Measurements from ENCODE around the gene TRIO. TPM values are rescaled to one million over a fixed set of nuclear protein-coding genes. Genes with fewer than 3 reads are reported as not detected.

Gene TRIO
- polyA plus RNA-seq, 1 of the 3 experiments (the other 2 are of a cell fraction): 229 TPM

DNA sequence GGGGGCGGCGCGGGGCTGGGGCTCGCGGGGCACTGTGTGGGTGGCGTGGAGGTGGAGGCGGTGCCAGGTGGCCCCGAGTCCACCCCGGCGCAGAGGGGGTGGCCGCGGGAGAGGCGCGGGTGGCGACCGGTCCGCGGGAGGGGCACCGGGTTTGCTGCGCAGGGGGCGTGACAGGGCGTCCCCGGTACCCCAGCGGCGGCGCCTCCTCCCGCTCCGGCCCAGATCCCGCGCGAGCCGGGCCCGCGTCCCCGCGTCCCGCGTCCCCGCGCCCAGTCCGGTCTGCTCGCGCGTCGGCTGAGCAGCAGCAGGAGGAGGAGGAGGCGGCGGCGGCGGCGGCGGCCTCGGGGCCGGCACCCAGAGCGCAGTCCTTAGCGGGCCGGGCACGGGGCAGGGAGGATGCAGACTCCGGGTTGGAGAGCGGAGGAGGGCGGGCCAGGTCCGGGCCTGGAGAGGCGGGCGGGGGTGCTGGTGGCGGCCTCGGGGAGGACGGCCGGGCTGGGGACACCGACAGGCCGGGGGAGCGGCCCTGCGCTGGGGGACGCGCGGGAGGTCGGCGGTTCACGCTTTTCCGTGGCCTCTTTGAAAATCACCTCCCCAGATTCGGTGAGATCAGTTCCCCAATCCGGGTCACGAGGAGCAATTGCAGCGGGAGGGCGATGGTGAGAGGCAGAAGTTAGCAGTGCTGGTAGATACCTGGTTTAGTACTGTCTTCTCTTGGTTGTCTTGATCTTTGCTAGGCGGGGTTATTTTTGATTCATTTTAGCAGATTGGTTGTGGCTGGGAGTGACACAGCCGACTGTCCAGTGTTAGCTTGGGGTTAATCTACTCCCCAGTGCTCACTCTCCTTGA lies 1.7 kb downstream of the TRIO start:
- Histone ChIP-seq H3K27ac (ENCODE audit: low read depth in 2 of 2, low read length in 1 of 2) (peak overlapping the region; percentile 62 to 87; a peak in 3 of 4 replicates), H3K79me2 (ENCODE audit: insufficient read depth) (peaks cover 72% of the 10 kb centered on the region), H3F3A (replicated peaks; ENCODE audit: insufficient read depth) (peaks cover 27% of the 10 kb centered on the region), H3K4me2 (peak overlapping the region; percentile 90), H3K27me3 (ENCODE audit: insufficient read depth) (no peaks in the 10 kb centered on the region), H2AFZ (ENCODE audit: low read depth) (no peak overlapping the region), H3K36me3 (replicated peaks in 1 of 2; ENCODE audit: control insufficient read depth in 1 of 2, insufficient read depth in 2 of 2, low read length in 1 of 2) (peaks cover 0 to 3% of the 10 kb centered on the region in 2 experiments), H3K9me2 (no peaks in the 10 kb centered on the region), H3K4me1 (ENCODE audit: control insufficient read depth in 1 of 2, insufficient read depth in 2 of 2, low read depth in 1 of 2, low read length in 1 of 2) (peaks cover 40 to 41% of the 10 kb centered on the region in 2 experiments), H3K4me3 (ENCODE audit: low read depth in 2 of 2, low read length in 1 of 2) (peak overlapping the region; percentile 94 to 95), H3K9ac (peak overlapping the region; percentile 99), H4K20me1 (ENCODE audit: insufficient read depth) (peaks cover 54% of the 10 kb centered on the region), H3K9me3 (no peaks in the 10 kb centered on the region)
- ChIA-PET POLR2A (interaction anchor here (1.5 kb wide), 1 partner anchor 105 kb away, joined by 5 read pairs; no protein-coding TSS in a partner anchor), CTCF (interaction anchor here (0.8 to 2.3 kb wide), 4 partner anchors 31 to 113 kb away, joined by 3 to 6 read pairs (median 4); no protein-coding TSS in a partner anchor)
- under 1% methylated on average over 32 of the region's 85 CpGs for WGBS (ENCODE audit: low lambda C conversion rate)
- DNase-seq: peak; percentile 83
- TF ChIP-seq, protein P1, sequence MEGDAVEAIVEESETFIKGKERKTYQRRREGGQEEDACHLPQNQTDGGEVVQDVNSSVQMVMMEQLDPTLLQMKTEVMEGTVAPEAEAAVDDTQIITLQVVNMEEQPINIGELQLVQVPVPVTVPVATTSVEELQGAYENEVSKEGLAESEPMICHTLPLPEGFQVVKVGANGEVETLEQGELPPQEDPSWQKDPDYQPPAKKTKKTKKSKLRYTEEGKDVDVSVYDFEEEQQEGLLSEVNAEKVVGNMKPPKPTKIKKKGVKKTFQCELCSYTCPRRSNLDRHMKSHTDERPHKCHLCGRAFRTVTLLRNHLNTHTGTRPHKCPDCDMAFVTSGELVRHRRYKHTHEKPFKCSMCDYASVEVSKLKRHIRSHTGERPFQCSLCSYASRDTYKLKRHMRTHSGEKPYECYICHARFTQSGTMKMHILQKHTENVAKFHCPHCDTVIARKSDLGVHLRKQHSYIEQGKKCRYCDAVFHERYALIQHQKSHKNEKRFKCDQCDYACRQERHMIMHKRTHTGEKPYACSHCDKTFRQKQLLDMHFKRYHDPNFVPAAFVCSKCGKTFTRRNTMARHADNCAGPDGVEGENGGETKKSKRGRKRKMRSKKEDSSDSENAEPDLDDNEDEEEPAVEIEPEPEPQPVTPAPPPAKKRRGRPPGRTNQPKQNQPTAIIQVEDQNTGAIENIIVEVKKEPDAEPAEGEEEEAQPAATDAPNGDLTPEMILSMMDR (IDR thresholded peaks at IDR 0.05): no peak; the same call in 1 of the 2 replicates
- TF ChIP-seq EP300 (IDR thresholded peaks at IDR 0.05; ENCODE audit: borderline replicate concordance in 1 of 2, low read depth in 1 of 2, low read length in 1 of 2) (no peak), SIN3A (IDR thresholded peaks at IDR 0.05; ENCODE audit: borderline replicate concordance, low read depth, low read length) (0 out of 2 replicates have a peak, but pooled peaks have one; percentile 15), EZH2phosphoT487 (IDR thresholded peaks at IDR 0.05; ENCODE audit: borderline replicate concordance, low read depth) (no peak), FOSL2 (IDR thresholded peaks at IDR 0.05; ENCODE audit: borderline replicate concordance, low read depth) (no peak), YY1 (IDR thresholded peaks at IDR 0.05; ENCODE audit: low read depth) (no peak), NRF1 (IDR thresholded peaks at IDR 0.05; ENCODE audit: low read depth, low read length) (0 out of 2 replicates have a peak, but pooled peaks have one; percentile 34), GATA2 (CRISPR knock-in tag; IDR thresholded peaks at IDR 0.05) (no peak), POLR2AphosphoS5 (IDR thresholded peaks at IDR 0.05; ENCODE audit: low read depth, low read length) (peak; percentile 27; the same call in 1 of the 2 replicates), NFIC (IDR thresholded peaks at IDR 0.05; ENCODE audit: borderline replicate concordance) (no peak), RFX5 (IDR thresholded peaks at IDR 0.05; ENCODE audit: low read length) (0 out of 2 replicates have a peak, but pooled peaks have one; percentile 14), GABPA (IDR thresholded peaks at IDR 0.05; ENCODE audit: low read depth) (no peak), ELF1 (IDR thresholded peaks at IDR 0.05) (no peak), FOXJ3 (CRISPR knock-in tag; IDR thresholded peaks at IDR 0.05) (no peak), TCF12 (IDR thresholded peaks at IDR 0.05) (no peak), RAD21 (IDR thresholded peaks at IDR 0.05; ENCODE audit: low read length) (no peak), TEAD4 (IDR thresholded peaks at IDR 0.05; ENCODE audit: borderline replicate concordance, insufficient read depth) (no peak), SMC3 (IDR thresholded peaks at IDR 0.05; ENCODE audit: low read depth, low read length) (no peak), MEF2A (IDR thresholded peaks at IDR 0.05; ENCODE audit: borderline replicate concordance, low read depth) (no peak), RXRA (IDR thresholded peaks at IDR 0.05; ENCODE audit: borderline replicate concordance, low read depth) (no peak), CHD2 (IDR thresholded peaks at IDR 0.05; ENCODE audit: low read length, partially characterized antibody) (peak; percentile 82), JUND (IDR thresholded peaks at IDR 0.05) (no peak)
- TF ChIP-seq, protein P2, sequence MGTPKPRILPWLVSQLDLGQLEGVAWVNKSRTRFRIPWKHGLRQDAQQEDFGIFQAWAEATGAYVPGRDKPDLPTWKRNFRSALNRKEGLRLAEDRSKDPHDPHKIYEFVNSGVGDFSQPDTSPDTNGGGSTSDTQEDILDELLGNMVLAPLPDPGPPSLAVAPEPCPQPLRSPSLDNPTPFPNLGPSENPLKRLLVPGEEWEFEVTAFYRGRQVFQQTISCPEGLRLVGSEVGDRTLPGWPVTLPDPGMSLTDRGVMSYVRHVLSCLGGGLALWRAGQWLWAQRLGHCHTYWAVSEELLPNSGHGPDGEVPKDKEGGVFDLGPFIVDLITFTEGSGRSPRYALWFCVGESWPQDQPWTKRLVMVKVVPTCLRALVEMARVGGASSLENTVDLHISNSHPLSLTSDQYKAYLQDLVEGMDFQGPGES (IDR thresholded peaks at IDR 0.05; ENCODE audit: low read depth, low read length): no peak
- TF ChIP-seq, protein P3, sequence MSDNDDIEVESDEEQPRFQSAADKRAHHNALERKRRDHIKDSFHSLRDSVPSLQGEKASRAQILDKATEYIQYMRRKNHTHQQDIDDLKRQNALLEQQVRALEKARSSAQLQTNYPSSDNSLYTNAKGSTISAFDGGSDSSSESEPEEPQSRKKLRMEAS (IDR thresholded peaks at IDR 0.05; ENCODE audit: low read depth): peak; percentile 41; the same call in 1 of the 2 replicates
- TF ChIP-seq, protein P4, sequence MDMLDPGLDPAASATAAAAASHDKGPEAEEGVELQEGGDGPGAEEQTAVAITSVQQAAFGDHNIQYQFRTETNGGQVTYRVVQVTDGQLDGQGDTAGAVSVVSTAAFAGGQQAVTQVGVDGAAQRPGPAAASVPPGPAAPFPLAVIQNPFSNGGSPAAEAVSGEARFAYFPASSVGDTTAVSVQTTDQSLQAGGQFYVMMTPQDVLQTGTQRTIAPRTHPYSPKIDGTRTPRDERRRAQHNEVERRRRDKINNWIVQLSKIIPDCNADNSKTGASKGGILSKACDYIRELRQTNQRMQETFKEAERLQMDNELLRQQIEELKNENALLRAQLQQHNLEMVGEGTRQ (IDR thresholded peaks at IDR 0.05; ENCODE audit: borderline replicate concordance, low read depth, low read length): no peak
- TF ChIP-seq, protein P5, sequence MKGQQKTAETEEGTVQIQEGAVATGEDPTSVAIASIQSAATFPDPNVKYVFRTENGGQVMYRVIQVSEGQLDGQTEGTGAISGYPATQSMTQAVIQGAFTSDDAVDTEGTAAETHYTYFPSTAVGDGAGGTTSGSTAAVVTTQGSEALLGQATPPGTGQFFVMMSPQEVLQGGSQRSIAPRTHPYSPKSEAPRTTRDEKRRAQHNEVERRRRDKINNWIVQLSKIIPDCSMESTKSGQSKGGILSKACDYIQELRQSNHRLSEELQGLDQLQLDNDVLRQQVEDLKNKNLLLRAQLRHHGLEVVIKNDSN (IDR thresholded peaks at IDR 0.05; ENCODE audit: borderline replicate concordance, low read depth): 0 out of 2 replicates have a peak, but pooled peaks have one; percentile 18
